ENCODE measurements around the gene AGPAT1. TPM values are rescaled to one million over a fixed set of nuclear protein-coding genes. Genes with fewer than 3 reads are reported as not detected.
A peak's percentile ranks its signal among the peaks of the same experiment; 100 is the strongest.

AGPAT1 gene
- total and polyA plus RNA-seq, 2 of the 13 experiments (the other 11 are each of a cell fraction or from before 2014, with no cell fraction given) = 51.3 to 139 TPM

DNA sequence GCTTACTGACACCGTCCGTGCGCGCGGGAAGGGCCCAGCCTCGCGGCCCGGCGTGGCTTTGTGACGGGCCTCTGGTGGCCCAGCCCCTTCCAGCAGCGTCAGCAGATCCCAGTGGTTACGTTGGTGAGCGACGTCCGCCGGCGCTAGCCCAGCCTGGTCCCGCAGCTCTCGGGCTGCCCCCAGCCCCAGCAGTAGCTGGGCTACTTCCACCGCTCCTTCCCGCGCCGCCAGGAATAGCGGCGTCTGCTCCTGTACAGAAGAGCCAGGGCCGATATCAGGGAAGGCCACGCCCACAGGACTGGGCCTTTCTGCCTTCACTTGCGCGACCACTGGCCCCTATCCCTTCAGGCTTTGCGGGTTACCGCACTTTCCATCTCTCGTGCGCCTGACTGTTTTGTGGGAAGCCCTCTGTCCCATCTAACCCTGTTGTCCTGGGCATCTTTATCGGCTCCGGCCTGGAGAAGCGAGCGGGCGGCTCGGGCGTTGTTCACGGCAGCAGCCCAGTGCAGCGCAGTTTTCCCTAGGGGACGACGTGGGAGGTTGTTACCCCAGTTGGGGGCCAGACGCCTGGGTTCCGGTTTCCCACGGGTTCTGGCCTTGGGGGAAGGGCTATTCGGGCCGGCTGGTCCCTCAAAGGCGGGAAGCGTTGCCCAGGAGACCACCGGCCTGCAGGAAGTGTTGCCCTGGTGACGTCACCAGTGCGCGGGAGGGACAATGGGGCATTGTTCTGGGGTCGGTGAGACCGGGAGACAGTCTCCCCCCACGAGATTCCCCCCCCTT, 20.2 kb upstream of the AGPAT1 start (continued):
- TF ChIP-seq ZNF574 (CRISPR knock-in tag; IDR thresholded peaks at IDR 0.05) (peak; percentile 78), ZMYM4 (CRISPR knock-in tag; IDR thresholded peaks at IDR 0.05) (peak; percentile 82), ZNF333 (CRISPR knock-in tag; IDR thresholded peaks at IDR 0.05; ENCODE audit: borderline replicate concordance) (no peak; the same call in 1 of the 2 replicates), POGZ (CRISPR knock-in tag; IDR thresholded peaks at IDR 0.05) (no peak; the same call in 1 of the 2 replicates), ZNF484 (CRISPR knock-in tag; IDR thresholded peaks at IDR 0.05; ENCODE audit: borderline replicate concordance, low read depth) (peak; percentile 68; the same call in 1 of the 2 replicates), ZNF12 (CRISPR knock-in tag; IDR thresholded peaks at IDR 0.05) (no peak), ZMYM3 (CRISPR knock-in tag; IDR thresholded peaks at IDR 0.05) (peak; percentile 34; the same call in 1 of the 2 replicates), CEBPZ (IDR thresholded peaks at IDR 0.05; ENCODE audit: low read length) (no peak), RBAK (CRISPR knock-in tag; IDR thresholded peaks at IDR 0.05) (no peak), SKIL (CRISPR knock-in tag; IDR thresholded peaks at IDR 0.05; ENCODE audit: borderline replicate concordance) (peak; percentile 18; the same call in 1 of the 2 replicates), ZNF34 (CRISPR knock-in tag; IDR thresholded peaks at IDR 0.05; ENCODE audit: borderline replicate concordance) (0 out of 2 replicates have a peak, but pooled peaks have one; percentile 60), NBN (conservative IDR thresholded peaks at IDR 0.05) (no peak), CBX2 (IDR thresholded peaks at IDR 0.05; ENCODE audit: low read depth, low read length) (no peak), CBX2 (CRISPR knock-in tag; IDR thresholded peaks at IDR 0.05; ENCODE audit: low read depth) (0 out of 2 replicates have a peak, but pooled peaks have one; percentile 25)
- TF ChIP-seq, protein P1, sequence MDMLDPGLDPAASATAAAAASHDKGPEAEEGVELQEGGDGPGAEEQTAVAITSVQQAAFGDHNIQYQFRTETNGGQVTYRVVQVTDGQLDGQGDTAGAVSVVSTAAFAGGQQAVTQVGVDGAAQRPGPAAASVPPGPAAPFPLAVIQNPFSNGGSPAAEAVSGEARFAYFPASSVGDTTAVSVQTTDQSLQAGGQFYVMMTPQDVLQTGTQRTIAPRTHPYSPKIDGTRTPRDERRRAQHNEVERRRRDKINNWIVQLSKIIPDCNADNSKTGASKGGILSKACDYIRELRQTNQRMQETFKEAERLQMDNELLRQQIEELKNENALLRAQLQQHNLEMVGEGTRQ (IDR thresholded peaks at IDR 0.05; ENCODE audit: low read depth, low read length) = no peak
- TF ChIP-seq, protein P1 (CRISPR knock-in tag; IDR thresholded peaks at IDR 0.05; ENCODE audit: borderline replicate concordance) = no peak
- TF ChIP-seq, protein P2, sequence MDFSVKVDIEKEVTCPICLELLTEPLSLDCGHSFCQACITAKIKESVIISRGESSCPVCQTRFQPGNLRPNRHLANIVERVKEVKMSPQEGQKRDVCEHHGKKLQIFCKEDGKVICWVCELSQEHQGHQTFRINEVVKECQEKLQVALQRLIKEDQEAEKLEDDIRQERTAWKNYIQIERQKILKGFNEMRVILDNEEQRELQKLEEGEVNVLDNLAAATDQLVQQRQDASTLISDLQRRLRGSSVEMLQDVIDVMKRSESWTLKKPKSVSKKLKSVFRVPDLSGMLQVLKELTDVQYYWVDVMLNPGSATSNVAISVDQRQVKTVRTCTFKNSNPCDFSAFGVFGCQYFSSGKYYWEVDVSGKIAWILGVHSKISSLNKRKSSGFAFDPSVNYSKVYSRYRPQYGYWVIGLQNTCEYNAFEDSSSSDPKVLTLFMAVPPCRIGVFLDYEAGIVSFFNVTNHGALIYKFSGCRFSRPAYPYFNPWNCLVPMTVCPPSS (IDR thresholded peaks at IDR 0.05) = no peak
